ENCODE data around the gene ORAI1. TPM values are rescaled to one million over a fixed set of nuclear protein-coding genes. Genes with fewer than 3 reads are reported as not detected.
"Not testable (repeated sequence)": the region's sequence is repeated elsewhere in the genome, so short reads cannot be mapped to it uniquely, and the experiment has no call there.

Gene ORAI1
- total and polyA plus RNA-seq, 12 donors: 1.8 to 18.1 (median 8.8) TPM

DNA sequence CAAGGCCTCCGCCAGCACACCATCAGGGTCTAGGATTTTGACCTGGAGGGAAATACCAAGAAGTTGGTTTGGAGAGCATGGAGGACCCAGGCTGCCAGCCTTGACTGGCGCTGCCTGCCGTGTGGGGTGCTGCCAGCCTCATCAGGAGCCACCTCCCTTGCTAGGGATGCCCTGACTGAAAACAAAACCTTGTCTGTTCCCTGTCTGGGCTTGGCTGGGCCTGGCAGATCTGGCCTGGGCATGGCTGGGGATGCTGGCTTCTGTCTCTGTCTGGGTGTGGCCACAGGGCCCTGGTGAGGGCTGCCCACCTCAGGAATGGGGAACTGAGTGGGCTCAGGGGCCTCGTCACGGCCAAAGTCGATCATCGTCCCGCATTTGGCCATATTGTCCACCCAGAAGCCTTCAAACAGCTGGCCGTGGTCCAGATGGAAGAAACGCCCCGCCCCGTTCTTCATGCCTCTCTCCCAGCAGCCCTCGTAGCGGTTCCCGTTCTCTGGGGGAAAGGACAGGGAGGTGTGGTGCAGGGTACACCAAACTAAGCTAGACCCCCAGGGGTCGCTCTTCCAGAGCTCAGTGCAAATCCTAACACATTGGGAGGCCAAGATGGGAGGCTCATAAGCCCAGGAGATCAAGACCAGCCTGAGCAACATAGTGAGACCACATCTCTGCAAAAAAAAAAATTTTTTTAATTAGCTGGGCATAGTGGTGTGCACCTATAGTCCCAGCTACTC is 26.6 kb downstream of the ORAI1 start:
- H3K36me3 ChIP-seq: no peaks in the 10 kb centered on the region
- no peak for TF ChIP-seq CTCF (IDR thresholded peaks at IDR 0.05)
- no peaks in the 10 kb centered on the region for H3K27me3 ChIP-seq
- H3K27ac ChIP-seq: no peak overlapping the region
- 77 to 83% methylated on average over 16 of the region's 16 CpGs for WGBS, 2 donors
- no peaks in the 10 kb centered on the region for H3K9me3 ChIP-seq
- peaks cover 0 to 11% (median 0%) of the 10 kb centered on the region in 9 donors for H3K4me1 ChIP-seq
- no peak overlapping the region for H3K4me3 ChIP-seq
- DNase-seq: no peak
- intact Hi-C loops (cut with DNase I): no loop called here
- peak in 2 of 8 donors; percentile 17 to 33 for ATAC-seq

- Histone ChIP-seq H3K27ac (no peak overlapping the region), H3K4me1 (peaks cover 0 to 19% (median 0%) of the 10 kb centered on the region in 9 donors), H3K9me3 (no peaks in the 10 kb centered on the region), H3K4me3 (no peak overlapping the region), H3K27me3 (no peaks in the 10 kb centered on the region), H3K36me3 (no peaks in the 10 kb centered on the region)
- no peak for DNase-seq
- intact Hi-C loops (cut with DNase I): no loop called here
- no peak for TF ChIP-seq CTCF (IDR thresholded peaks at IDR 0.05)
- no peak for ATAC-seq
- 60 to 68% methylated on average over 18 of the region's 18 CpGs for WGBS, 2 donors
These were observed 27.7 kb downstream of the ORAI1 start for GRCh38 chr12:121653999-121654398.

DNA sequence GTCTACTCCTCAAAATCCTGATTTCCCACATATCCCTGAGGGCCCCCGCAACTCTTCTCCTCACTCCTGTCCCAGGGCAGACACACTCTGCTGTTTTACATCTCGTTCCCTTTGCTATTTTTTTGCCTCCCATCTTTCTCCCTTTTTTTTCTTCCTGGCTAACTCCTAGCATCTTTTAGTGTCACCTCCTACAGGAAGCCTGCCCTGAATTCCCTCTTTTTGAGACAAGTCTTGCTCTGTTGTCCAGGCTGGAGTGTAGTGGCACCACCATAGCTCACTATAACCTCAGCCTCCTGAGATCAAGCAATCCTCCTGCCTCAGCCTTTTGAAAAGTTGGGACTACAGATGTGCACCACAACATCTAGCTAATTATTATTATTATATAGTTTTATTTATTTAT is 29.8 kb downstream of the ORAI1 start:
- WGBS, 2 donors: 98 to 99% methylated on average over 2 of the region's 2 CpGs
- Histone ChIP-seq H3K36me3 (no peaks in the 10 kb centered on the region), H3K4me1 (peaks cover 0 to 24% (median 5%) of the 10 kb centered on the region in 9 donors), H3K4me3 (no peak overlapping the region), H3K27me3 (no peaks in the 10 kb centered on the region), H3K27ac (no peak overlapping the region), H3K9me3 (no peaks in the 10 kb centered on the region)
- intact Hi-C loops (cut with DNase I): no loop called here
- DNase-seq (no peak), ATAC-seq (no peak)
- no peak for TF ChIP-seq CTCF (IDR thresholded peaks at IDR 0.05)

DNA sequence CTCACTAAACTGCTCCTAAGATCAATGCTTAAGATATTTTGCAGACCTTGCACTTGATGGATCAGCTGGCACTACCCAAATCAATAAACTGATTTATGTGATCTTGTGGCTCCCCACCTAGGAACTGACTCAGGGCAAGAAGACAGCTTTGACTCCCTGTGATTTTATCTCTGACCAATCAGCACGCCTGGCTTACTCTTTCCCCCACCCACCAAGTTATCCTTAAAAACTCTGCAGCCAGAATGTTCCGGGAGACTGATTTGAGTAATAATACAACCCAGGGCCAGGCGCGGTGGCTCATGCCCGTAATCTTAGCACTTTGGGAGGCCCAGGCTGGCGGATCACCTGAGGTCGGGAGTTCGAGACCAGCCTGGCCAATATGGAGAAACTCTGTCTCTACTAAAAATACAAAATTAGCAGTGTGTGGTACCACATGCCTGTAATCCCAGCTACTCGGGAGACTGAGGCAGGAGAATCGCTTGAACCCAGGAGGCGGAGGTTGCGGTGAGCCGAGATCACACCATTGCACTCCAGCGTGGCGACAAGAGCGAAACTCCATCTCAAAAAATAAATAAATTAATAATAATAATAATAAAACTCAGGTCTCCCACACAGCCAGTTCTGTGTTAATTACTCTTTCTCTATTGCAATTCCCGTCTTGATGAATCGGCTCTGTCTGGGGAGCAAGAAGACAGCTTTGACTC is 31.1 kb downstream of the ORAI1 start:
- intact Hi-C loops (cut with DNase I): no loop called here
- no peak for DNase-seq
- H3K27ac ChIP-seq: peak overlapping the region in 6 of 10 donors; percentile 81 to 93 (median 90)
- H3K4me1 ChIP-seq: peaks cover 0 to 24% (median 5%) of the 10 kb centered on the region in 9 donors
- no peak for ATAC-seq
- no peaks in the 10 kb centered on the region for H3K36me3 ChIP-seq
- no peak for TF ChIP-seq CTCF (IDR thresholded peaks at IDR 0.05)
- H3K9me3 ChIP-seq: no peaks in the 10 kb centered on the region
- no peaks in the 10 kb centered on the region for H3K27me3 ChIP-seq
- H3K4me3 ChIP-seq: no peak overlapping the region
- WGBS, 2 donors: 91 to 94% methylated on average over 18 of the region's 18 CpGs

- not testable (repeated sequence) for ATAC-seq, DNase-seq, H3K27ac ChIP-seq, H3K9me3 ChIP-seq, H3K36me3 ChIP-seq, H3K27me3 ChIP-seq, H3K4me3 ChIP-seq
- peaks cover 0 to 31% (median 5%) of the 10 kb centered on the region in 9 donors for H3K4me1 ChIP-seq
- 86 to 89% methylated on average over 11 of the region's 11 CpGs for WGBS, 2 donors
- intact Hi-C loops (cut with DNase I): loop anchor here in 2 of 10 donors (5.0 kb wide), 1 partner anchor 34 kb away; the partner anchor contains the start of gene ORAI1 (in 2 of the 2)
These were observed 35.2 kb downstream of the ORAI1 start for GRCh38 chr12:121661353-121662105.
